Measurements from ENCODE around the gene SOX14.

SOX14 gene

GRCh38 chr3:137764001-137764433 is at the start of gene SOX14:
SOX14 (plus strand) TSS chr3:137764315; CDS start chr3:137764785, 470 bp downstream.
- DNase-seq: no peak

- DNase-seq: no peak
These were observed 49.6 kb upstream of the SOX14 start for GRCh38 chr3:137714551-137714950.

DNA sequence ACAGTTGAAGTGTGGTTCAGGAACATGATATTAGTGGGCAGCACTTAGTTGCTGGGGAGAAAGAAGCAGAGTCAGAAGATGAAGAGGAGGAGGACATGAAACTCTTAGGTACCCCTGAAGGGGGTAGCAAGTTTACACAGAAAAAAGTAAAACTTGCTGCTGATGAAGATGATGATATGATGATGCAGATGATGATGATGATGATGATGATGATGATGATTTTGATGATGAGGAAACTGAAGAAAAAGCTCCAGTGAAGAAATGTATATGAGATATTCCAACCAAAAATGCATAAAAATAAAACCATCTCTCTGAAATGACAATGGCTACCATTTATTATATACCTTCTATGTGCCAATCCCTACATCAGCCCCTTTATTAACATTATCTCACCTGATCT is 39.9 kb upstream of the SOX14 start:
- DNase-seq: no peak

- DNase-seq: no peak
These were observed 26.9 kb upstream of the SOX14 start for GRCh38 chr3:137737208-137737607.

DNA sequence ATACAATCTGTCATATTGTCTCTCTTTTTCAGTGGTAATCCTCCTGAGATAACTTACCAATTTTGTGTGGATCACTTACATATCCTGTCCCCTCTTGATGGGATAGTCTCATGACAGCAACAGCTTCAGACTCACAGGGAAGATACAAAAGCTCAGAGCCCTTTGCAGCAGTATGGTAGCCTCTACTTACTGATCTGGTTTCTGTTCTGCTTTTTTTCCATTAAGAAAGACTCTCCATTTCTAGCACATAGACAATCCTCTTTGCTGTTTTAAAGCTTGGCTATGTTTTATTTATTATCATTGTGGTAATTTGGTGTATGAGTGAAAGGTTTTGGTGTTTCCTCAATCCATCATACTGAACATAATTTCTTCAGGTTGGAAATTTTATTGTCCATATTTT is 25.4 kb upstream of the SOX14 start:
- DNase-seq: no peak

- DNase-seq: no peak
These were observed 20.5 kb upstream of the SOX14 start for GRCh38 chr3:137743608-137744007.

DNA sequence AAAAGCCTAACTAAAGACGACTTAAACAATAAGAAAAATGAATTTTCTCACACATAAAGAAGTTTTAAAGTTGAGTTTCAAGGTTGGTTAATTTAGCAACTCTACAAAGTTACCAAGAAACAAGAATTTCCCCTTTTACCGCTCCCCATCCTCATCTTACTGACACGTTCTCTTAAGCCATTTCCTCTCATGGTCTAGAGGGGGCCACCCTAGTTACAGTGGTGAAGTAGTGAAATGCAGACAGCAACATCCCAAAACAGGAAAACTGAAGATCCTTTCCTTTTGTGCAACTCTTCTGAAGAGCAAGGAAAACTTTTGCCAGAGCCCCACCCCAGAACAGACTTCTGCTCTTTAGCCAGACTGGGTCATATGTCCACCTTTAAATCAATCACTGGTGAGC is 17.3 kb upstream of the SOX14 start:
- DNase-seq: no peak

DNA sequence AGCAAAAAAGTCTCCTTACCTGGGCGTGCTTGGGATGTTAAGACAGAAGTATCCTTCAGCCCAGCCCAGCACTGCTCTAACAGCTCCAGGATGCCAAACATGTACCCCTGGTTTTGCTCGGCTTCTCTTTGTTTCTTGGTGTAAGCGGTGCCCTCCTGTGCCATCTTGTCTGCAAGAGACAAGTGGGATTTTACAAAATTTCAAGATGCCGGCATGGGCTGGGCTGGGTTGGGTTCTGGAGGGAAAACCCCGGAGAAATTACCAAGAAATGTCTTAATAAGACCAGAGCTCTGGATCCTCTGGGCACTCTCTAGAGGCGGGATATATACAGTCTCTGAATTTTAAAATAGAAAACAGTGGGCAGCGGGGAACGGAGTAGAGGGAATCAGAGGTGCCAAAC is 4.6 kb upstream of the SOX14 start:
- no peak for DNase-seq

DNA sequence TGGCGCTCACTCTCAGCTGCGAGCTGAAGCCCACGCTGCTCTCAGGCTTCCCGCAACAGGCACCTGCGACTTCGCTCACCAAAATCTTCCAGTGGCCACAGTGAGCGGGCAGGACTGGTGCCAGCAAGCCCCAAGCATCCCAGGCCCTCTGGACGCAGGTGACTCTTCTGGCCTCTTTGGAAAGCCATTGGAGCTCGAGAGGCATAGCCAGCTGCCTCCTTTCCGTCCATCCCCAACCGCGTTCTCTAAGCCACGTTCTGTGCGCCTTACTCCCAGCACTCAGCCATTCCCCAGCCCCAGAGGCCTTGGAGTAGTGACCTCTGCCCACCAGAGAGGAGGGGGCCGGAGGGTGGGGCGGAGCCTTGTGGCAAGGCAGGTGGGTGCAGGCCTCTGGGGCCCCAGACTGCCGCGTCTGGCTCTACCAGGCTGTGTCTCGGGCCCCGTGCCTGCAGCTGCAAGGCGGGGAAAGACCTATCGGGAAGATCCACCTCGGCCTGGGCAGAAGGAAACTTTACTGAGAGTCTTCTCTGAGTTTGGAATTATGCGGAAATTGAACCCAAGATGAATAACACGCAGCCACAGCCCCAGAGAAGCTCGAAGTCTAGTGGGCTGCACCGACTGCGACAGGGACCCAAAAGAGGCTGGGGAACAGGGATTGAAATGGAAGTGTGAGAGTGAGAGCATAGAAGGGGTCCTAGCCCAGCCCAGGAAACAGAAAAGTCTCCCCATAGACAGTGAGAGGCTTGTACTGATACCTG is 3.6 kb upstream of the SOX14 start:
- no peak for DNase-seq

- DNase-seq: no peak
These were observed 3.0 kb upstream of the SOX14 start for GRCh38 chr3:137761099-137761562.

- DNase-seq: no peak
These were observed 2.3 kb upstream of the SOX14 start for GRCh38 chr3:137761563-137762503.

DNA sequence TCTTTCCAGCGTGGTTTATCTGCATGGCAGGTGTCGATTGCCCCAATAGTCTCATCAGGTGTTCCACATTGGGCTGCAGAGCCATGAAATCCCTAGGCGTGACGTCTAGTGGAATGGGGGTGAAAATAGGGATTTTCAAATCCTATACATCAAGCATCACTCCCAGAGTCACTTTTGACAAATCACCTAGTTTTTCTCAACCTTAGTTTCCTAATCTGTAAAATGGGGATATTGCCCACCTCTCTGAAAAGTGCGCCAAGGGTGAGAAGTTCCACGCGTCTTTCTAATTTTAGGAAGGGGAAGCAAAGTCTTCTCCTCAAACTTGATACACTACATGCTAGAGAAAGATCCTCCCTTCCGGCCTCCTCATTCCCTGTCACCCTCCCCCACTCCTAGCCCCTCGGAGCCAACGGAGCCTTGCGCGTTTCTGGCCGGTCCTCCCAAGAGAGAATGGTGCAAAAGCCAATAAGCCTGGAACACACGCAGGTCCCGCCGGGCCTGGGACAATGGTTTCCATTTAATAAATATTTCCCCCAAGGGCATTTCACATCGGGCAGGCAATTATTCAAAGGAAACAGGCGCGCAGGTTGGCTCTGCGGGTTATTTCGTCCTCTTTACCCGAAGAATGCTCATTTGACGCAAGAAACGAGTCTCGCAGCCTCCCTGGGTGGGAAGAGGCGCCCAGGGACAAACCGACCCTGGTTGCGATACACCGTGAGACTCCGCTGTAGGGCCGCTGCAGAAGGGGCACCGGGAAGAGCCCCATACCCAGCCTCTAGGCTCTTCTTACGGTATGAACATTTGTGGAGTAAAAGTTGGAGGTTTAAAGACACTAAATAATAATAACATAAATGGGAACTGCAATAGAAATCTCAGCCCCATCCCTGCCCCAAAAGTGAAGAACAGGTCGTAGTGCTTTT is 1.2 kb upstream of the SOX14 start:
- no peak for DNase-seq

DNA sequence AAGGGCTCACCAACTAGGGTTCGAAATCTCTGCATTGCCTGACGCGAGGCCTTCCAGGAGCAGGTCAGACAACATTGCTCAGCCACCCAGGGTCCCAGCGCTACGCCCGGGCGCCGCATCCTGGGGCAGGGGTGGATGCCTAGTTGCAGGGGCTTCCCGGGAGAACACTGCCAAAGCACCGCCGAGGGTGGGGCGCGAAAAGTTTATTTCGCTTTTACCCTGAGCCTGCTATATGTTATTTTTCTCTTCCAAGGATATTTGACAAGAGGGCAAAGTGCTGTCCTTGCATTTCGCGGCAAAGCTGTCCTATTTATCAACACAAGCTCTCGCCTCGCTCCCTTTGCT is 549 bp upstream of the SOX14 start:
- no peak for DNase-seq

DNA sequence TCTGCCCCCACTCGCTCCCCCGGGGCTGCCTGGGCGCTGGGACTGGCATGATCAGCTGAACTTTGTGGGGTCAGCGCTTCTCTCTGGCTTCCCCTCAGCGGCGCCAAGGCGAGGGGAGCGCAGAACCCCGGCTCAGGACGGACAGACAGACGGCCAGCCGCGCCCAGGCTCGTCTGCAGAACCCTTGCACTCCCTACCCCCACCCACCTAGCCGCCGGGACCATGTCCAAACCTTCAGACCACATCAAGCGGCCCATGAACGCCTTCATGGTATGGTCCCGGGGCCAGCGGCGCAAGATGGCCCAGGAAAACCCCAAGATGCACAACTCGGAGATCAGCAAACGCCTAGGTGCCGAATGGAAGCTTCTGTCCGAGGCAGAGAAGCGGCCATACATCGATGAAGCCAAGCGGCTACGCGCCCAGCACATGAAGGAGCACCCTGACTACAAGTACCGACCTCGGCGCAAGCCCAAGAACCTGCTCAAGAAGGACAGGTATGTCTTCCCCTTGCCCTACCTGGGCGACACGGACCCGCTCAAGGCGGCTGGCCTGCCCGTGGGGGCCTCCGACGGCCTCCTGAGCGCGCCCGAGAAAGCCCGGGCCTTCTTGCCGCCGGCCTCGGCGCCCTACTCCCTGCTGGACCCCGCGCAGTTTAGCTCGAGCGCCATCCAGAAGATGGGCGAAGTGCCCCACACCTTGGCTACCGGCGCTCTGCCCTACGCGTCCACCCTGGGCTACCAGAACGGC is 621 bp downstream of the SOX14 start:
- DNase-seq: no peak

- no peak for DNase-seq
These were observed 1.4 kb downstream of the SOX14 start for GRCh38 chr3:137765310-137766033.

- DNase-seq: no peak
These were observed 2.1 kb downstream of the SOX14 start for GRCh38 chr3:137766041-137766875.

DNA sequence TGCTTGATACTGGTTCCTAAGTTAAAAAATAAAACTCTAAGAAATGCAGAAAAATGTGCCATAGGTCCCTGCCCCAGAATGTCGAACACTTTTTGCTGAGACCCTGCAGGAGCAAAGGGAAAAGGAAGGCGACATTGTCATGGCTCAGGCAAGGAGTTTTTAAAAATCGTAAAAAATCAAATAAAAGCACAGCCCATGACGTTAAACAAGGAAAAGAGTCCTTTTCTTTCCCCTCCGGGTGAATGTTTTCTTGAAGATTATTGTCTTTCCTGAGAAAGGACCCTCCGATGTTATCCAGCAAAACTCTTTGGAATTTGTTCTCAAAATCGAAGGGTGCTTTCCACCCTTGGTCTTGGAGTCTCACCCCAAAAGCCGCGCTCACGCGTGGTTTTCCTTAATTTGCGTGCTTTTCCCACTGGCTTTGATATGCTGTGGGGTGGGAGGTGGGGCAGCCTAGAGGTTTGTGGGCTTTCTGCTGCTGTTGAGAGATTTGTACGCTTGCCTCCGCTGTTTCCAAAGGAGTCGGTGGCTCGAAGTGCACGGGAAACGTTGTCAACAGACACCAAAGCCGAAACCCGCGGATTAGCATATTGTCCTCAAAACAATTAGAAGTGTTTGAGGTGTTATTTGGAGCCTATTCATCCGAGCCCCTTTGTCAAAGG is 2.9 kb downstream of the SOX14 start:
- DNase-seq: no peak

- DNase-seq: no peak
These were observed 3.6 kb downstream of the SOX14 start for GRCh38 chr3:137767538-137768360.
